HEK293 (cell line): Measurements from ENCODE around the gene PFDN6.

Experiments used
- CTCF ChIP-seq: fragments of 450-650 bp; formaldehyde crosslinking; IDR thresholded peaks from 2 replicates; pipeline ENCODE4 v1.5.1; 2016; ENCODE audit warnings: missing biosample characterization, missing genetic modification characterization
- FEZF1 ChIP-seq: fragments of 450-650 bp; formaldehyde crosslinking; IDR thresholded peaks from 2 replicates; pipeline ENCODE4 v1.5.1; 2016; ENCODE audit warnings: missing biosample characterization, missing genetic modification characterization
- GLIS2 ChIP-seq: fragments of 450-650 bp; formaldehyde crosslinking; IDR thresholded peaks from 2 replicates; pipeline ENCODE4 v1.5.1; 2016; ENCODE audit warnings: missing biosample characterization, missing genetic modification characterization
- MZF1 ChIP-seq: fragments of 450-650 bp; formaldehyde crosslinking; IDR thresholded peaks from 2 replicates; pipeline ENCODE4 v1.5.1; 2017; ENCODE audit warnings: missing biosample characterization, missing genetic modification characterization, borderline replicate concordance
- PRDM6 ChIP-seq: fragments of 450-650 bp; formaldehyde crosslinking; IDR thresholded peaks from 2 replicates; pipeline ENCODE4 v1.5.1; 2017; ENCODE audit warnings: missing biosample characterization, missing genetic modification characterization
- SALL2 ChIP-seq: fragments of 450-650 bp; formaldehyde crosslinking; IDR thresholded peaks from 2 replicates; pipeline ENCODE4 v1.5.0; 2017; ENCODE audit warnings: missing biosample characterization, mild to moderate bottlenecking, missing genetic modification characterization, borderline replicate concordance
- ZBTB21 ChIP-seq: fragments of 450-650 bp; formaldehyde crosslinking; IDR thresholded peaks from 2 replicates; pipeline ENCODE4 v1.5.1; 2017; ENCODE audit warnings: missing biosample characterization, missing genetic modification characterization
- ZFP3 ChIP-seq: fragments of 450-650 bp; formaldehyde crosslinking; IDR thresholded peaks from 2 replicates; pipeline ENCODE4 v1.5.1; 2016; ENCODE audit warnings: low read depth, missing biosample characterization, missing genetic modification characterization
- ZNF114 ChIP-seq: fragments of 450-650 bp; formaldehyde crosslinking; IDR thresholded peaks from 2 replicates; pipeline ENCODE4 v1.5.0; 2017; ENCODE audit warnings: missing biosample characterization, missing genetic modification characterization
- ZNF121 ChIP-seq: fragments of 450-650 bp; formaldehyde crosslinking; IDR thresholded peaks from 2 replicates; pipeline ENCODE4 v1.5.1; 2016; ENCODE audit warnings: missing biosample characterization, missing genetic modification characterization
- ZNF138 ChIP-seq: fragments of 450-650 bp; formaldehyde crosslinking; IDR thresholded peaks from 2 replicates; pipeline ENCODE4 v1.5.1; 2016; ENCODE audit warnings: missing biosample characterization, missing genetic modification characterization, borderline replicate concordance
- ZNF274 ChIP-seq, 2 experiments: fragments of 200-500 bp in 1 of 2; fragments of 450-650 bp in 1 of 2; sonication (Bioruptor generic) in 1 of 2; formaldehyde crosslinking in 1 of 2; IDR thresholded peaks; 2 replicates each; pipeline versions ENCODE4 v1.5.1 to v1.6.1; 2014 to 2016; ENCODE audit warnings: borderline replicate concordance in 1 of 2, inconsistent platforms in 1 of 2, low read length in 1 of 2, missing biosample characterization in 1 of 2, missing genetic modification characterization in 1 of 2
- ZNF366 ChIP-seq: fragments of 450-650 bp; formaldehyde crosslinking; conservative IDR thresholded peaks from 2 replicates; pipeline ENCODE4 v1.5.1; 2016; ENCODE audit warnings: missing biosample characterization, missing genetic modification characterization
- ZNF416 ChIP-seq: fragments of 450-650 bp; formaldehyde crosslinking; IDR thresholded peaks from 2 replicates; pipeline ENCODE4 v1.5.1; 2016; ENCODE audit warnings: missing biosample characterization, missing genetic modification characterization
- ZNF514 ChIP-seq: fragments of 450-650 bp; formaldehyde crosslinking; IDR thresholded peaks from 2 replicates; pipeline ENCODE4 v1.5.1; 2016; ENCODE audit warnings: missing biosample characterization, missing genetic modification characterization
- ZNF529 ChIP-seq: fragments of 450-650 bp; formaldehyde crosslinking; IDR thresholded peaks from 2 replicates; pipeline ENCODE4 v1.5.1; 2017; ENCODE audit warnings: missing genetic modification characterization, missing biosample characterization; ENCODE audit not compliant: insufficient replicate concordance
- ZNF558 ChIP-seq: fragments of 450-650 bp; formaldehyde crosslinking; IDR thresholded peaks from 2 replicates; pipeline ENCODE4 v1.5.1; 2016; ENCODE audit warnings: missing biosample characterization, missing genetic modification characterization
- ZNF624 ChIP-seq: fragments of 450-650 bp; formaldehyde crosslinking; IDR thresholded peaks from 2 replicates; pipeline ENCODE4 v1.5.1; 2017; ENCODE audit warnings: missing biosample characterization, missing genetic modification characterization
- ZNF629 ChIP-seq: fragments of 450-650 bp; formaldehyde crosslinking; IDR thresholded peaks from 2 replicates; pipeline ENCODE4 v1.5.1; 2017; ENCODE audit warnings: missing biosample characterization, missing genetic modification characterization
- ZNF792 ChIP-seq: fragments of 450-650 bp; formaldehyde crosslinking; IDR thresholded peaks from 2 replicates; pipeline ENCODE4 v1.5.1; 2016; ENCODE audit warnings: missing biosample characterization, missing genetic modification characterization
- ZNF830 ChIP-seq: fragments of 450-650 bp; IDR thresholded peaks from 2 replicates; pipeline ENCODE4 v1.5.0; 2018; ENCODE audit warnings: missing biosample characterization, missing genetic modification characterization, low read depth, mild to moderate bottlenecking, moderate library complexity
- TF ChIP-seq, protein P1 (sequence below): fragments of 450-650 bp; formaldehyde crosslinking; conservative IDR thresholded peaks from 2 replicates; pipeline ENCODE4 v1.5.1; 2016; ENCODE audit warnings: low read depth, missing biosample characterization, missing genetic modification characterization
- TF ChIP-seq, protein P2 (sequence below): fragments of 450-650 bp; formaldehyde crosslinking; IDR thresholded peaks from 2 replicates; pipeline ENCODE4 v1.5.1; 2016; ENCODE audit warnings: missing biosample characterization, missing genetic modification characterization
- TF ChIP-seq, protein P3 (sequence below): fragments of 450-650 bp; formaldehyde crosslinking; IDR thresholded peaks from 2 replicates; pipeline ENCODE4 v1.5.1; 2017; ENCODE audit warnings: missing biosample characterization, mild to moderate bottlenecking, missing genetic modification characterization, moderate library complexity
- TF ChIP-seq, protein P4 (sequence below): fragments of 450-650 bp; formaldehyde crosslinking; IDR thresholded peaks from 2 replicates; pipeline ENCODE4 v1.5.1; 2016; ENCODE audit warnings: missing biosample characterization, missing genetic modification characterization

The PFDN6 gene

DNA sequence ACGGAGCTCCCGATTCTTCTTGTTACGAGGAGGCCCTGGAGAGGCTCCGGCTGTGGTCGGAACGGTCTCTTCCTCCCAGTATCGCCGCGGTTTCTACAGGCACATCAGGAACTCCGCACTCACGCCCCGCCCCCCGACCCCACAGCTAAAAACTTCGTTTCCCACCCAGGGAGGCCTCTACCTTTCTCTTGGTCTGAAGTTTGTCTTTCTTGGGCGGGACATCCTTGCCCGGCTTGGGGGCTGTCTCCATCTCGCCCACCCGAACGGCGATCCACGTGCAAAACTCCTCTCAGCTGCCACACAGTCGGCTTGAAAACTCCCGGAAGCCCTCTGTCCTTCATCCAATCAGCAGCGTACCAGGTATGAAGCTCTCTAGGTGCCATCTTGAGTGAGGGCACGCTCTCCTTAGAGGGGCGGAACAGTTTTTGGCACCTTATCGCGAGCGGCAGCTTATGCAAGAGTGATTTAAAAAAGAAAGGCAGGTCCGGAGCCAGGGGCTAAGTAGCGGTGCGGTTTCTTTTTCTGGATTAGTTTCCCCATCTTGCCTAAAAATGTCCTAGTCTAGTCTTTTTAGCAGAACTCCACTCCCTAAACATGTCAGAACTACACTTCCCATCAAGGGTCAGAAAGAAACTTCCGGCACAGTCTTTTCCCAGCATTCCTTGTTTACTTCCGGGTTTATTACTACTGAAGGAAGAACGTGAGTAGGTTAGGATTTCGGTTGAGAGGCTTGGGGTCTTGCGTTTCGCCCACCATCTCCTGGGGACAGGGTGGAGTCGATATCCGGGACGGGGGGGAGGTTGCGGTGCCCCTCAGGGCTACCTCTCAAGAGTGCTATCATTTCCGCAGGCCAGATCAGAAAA is at the start of gene PFDN6, which contains the start of gene WDR46 (continued):
- TF ChIP-seq MZF1 (tag by site-specific recombination) (no peak), PRDM6 (no peak), CTCF (tag by site-specific recombination) (no peak), ZNF514 (tag by site-specific recombination) (no peak), SALL2 (tag by site-specific recombination) (no peak), ZNF114 (no peak), ZNF121 (tag by site-specific recombination) (no peak), ZNF624 (tag by site-specific recombination) (no peak), ZFP3 (tag by site-specific recombination) (no peak), ZNF366 (tag by site-specific recombination) (no peak), ZNF629 (tag by site-specific recombination) (peak; percentile 68; the same call in 1 of the 2 replicates), ZNF416 (tag by site-specific recombination) (no peak), ZNF138 (tag by site-specific recombination) (no peak), ZNF792 (no peak), GLIS2 (tag by site-specific recombination) (no peak), FEZF1 (tag by site-specific recombination) (peak; percentile 69), ZNF274 (IDR thresholded peaks at IDR 0.05; ENCODE audit: low read length) (no peak), ZNF274 (tag by site-specific recombination; IDR thresholded peaks at IDR 0.05; ENCODE audit: borderline replicate concordance) (no peak), ZBTB21 (tag by site-specific recombination) (no peak), ZNF529 (no peak), ZNF558 (tag by site-specific recombination) (no peak), ZNF830 (tag by site-specific recombination) (no peak)
- TF ChIP-seq, protein P1, sequence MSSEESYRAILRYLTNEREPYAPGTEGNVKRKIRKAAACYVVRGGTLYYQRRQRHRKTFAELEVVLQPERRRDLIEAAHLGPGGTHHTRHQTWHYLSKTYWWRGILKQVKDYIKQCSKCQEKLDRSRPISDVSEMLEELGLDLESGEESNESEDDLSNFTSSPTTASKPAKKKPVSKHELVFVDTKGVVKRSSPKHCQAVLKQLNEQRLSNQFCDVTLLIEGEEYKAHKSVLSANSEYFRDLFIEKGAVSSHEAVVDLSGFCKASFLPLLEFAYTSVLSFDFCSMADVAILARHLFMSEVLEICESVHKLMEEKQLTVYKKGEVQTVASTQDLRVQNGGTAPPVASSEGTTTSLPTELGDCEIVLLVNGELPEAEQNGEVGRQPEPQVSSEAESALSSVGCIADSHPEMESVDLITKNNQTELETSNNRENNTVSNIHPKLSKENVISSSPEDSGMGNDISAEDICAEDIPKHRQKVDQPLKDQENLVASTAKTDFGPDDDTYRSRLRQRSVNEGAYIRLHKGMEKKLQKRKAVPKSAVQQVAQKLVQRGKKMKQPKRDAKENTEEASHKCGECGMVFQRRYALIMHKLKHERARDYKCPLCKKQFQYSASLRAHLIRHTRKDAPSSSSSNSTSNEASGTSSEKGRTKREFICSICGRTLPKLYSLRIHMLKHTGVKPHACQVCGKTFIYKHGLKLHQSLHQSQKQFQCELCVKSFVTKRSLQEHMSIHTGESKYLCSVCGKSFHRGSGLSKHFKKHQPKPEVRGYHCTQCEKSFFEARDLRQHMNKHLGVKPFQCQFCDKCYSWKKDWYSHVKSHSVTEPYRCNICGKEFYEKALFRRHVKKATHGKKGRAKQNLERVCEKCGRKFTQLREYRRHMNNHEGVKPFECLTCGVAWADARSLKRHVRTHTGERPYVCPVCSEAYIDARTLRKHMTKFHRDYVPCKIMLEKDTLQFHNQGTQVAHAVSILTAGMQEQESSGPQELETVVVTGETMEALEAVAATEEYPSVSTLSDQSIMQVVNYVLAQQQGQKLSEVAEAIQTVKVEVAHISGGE (tag by site-specific recombination): peak; percentile 90
- TF ChIP-seq, protein P2, sequence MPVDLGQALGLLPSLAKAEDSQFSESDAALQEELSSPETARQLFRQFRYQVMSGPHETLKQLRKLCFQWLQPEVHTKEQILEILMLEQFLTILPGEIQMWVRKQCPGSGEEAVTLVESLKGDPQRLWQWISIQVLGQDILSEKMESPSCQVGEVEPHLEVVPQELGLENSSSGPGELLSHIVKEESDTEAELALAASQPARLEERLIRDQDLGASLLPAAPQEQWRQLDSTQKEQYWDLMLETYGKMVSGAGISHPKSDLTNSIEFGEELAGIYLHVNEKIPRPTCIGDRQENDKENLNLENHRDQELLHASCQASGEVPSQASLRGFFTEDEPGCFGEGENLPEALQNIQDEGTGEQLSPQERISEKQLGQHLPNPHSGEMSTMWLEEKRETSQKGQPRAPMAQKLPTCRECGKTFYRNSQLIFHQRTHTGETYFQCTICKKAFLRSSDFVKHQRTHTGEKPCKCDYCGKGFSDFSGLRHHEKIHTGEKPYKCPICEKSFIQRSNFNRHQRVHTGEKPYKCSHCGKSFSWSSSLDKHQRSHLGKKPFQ (tag by site-specific recombination): no peak
- TF ChIP-seq, protein P3, sequence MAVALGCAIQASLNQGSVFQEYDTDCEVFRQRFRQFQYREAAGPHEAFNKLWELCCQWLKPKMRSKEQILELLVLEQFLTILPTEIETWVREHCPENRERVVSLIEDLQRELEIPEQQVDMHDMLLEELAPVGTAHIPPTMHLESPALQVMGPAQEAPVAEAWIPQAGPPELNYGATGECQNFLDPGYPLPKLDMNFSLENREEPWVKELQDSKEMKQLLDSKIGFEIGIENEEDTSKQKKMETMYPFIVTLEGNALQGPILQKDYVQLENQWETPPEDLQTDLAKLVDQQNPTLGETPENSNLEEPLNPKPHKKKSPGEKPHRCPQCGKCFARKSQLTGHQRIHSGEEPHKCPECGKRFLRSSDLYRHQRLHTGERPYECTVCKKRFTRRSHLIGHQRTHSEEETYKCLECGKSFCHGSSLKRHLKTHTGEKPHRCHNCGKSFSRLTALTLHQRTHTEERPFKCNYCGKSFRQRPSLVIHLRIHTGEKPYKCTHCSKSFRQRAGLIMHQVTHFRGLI (tag by site-specific recombination): no peak
- TF ChIP-seq, protein P4, sequence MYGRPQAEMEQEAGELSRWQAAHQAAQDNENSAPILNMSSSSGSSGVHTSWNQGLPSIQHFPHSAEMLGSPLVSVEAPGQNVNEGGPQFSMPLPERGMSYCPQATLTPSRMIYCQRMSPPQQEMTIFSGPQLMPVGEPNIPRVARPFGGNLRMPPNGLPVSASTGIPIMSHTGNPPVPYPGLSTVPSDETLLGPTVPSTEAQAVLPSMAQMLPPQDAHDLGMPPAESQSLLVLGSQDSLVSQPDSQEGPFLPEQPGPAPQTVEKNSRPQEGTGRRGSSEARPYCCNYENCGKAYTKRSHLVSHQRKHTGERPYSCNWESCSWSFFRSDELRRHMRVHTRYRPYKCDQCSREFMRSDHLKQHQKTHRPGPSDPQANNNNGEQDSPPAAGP (tag by site-specific recombination): no peak
